HG02981 (cell line): ENCODE results near the gene TMEM271.

Experiments used
- ATAC-seq: cut with Tn5 transposase; IDR thresholded peaks from one replicate; pipeline ENCODE4 v1.9.1; 2021; ENCODE audit warnings: mild to moderate bottlenecking, moderate library complexity; ENCODE audit not compliant: unreplicated experiment

The TMEM271 gene

DNA sequence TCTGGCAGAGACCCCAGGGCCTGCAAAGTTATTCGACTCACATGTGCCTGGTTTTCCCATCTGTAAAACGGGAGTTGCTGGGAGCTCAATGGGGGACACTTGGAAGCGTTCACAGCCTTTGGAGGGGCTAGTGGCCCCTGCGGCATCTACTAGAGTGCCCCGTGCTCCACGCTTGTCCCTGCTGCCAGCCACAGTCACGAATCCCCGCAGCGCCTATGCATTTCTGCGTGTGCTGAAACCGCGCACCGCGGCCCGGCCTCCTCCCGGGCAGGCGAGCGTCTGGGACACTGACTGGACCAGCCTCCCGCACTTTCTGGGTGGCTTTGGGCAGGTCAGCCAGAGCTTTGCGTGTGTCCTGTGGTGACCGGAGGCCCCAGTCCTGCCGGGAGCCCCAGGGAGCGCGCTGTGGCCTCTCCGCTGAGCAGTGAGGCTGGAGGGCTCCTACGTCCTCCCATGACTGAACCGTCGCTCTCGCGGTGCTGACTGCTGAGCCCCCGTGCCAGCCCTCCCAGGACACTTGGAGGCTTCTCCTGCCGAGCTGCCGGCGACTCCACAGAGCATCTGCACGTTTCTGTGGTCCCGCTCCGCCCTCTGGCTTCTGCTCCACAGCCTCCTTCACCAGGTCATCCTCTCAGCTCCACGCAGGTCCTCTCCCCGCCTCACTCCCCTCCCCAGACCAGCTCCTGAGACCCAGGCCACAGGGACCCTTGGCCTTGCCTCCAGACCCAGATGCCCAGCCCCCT is 40.7 kb downstream of the TMEM271 start:
- ATAC-seq: no peak

DNA sequence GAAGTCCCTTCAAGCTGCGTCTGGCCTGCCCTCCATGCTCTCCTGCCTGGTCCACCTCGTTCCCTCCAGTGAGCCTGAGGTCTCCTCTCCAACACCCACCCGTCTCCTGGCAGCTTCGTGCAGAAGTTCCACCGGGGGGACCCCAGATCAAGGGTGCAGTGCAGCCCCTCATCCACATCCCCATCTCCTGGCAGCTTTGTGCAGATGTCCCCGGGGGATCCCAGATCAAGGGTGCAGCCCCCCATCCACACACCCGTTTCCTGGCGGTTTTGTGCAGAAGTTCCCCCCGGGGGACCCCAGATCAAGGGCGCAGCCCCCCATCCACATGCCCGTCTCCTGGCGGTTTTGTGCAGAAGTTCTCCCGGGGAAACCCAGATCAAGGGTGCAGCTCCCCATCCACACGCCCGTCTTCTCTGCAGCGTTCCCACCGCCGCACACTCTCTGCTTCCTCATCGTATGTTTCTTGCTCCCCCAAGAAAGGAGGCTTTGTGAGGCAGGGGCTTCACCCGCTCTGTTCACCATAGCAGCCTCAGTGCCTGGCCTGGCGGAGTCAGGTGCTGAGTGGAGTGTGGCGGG is 41.4 kb downstream of the TMEM271 start:
- no peak for ATAC-seq

DNA sequence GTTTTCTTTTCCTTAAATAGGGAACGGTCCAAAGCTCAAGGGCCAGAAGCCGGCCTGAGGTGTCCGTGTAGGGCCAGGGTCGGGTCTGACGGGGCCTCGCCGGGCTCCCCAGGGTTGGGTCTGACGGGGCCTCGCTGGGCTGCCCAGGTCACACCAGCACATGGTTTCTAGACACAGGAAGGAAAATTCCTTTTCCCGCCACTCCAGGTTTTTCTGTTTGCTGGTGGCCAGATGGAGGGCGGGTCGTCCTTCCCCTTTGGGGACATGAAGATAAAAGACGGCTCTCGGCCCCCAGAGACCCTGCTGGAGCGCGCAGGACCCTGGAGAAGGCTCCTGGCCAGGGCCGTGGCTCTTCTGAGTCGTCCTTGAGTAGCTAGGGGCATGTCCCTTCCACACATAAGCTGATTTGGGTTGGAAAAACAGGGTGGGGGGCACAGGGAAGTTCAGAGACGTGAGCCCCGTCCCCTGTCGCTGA is 42.0 kb downstream of the TMEM271 start:
- no peak for ATAC-seq

DNA sequence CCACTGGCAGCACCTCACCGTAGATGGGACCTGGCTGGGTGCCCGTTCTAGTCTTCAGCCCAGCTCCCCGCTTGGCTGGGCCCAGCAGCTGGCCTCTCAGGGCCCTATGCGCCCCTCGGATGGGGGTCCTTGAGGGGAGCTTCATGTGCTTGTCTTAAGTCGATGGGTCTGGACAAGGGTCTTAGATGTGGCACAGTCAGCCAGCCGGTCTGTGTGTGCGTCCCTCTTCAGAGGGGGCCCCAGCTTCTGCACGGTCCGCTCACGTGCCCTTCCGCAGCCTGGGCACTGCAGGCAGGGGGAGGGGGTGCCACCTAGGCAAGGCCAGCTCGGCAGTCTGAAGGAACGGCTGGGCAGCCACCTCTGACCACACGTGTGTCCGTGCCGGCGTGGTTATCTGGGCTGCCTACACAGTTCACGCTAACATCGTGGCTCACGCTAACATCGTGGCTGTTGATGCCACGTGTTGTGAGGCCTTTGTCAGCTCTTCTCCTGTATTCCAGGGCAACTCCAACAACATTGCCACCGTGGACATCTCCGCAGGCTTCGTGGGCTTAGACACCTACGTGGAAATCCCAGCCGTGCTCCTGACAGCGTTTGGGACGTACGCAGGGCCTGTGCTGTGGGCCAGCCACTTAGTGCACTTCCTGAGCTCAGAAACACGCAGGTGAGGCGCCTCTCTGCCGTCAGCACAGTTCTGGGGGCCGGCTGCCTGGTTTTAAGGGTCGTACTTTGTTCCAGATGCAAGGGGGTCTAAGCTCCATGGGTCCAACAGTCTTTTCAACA is 42.6 kb downstream of the TMEM271 start:
- no peak for ATAC-seq

DNA sequence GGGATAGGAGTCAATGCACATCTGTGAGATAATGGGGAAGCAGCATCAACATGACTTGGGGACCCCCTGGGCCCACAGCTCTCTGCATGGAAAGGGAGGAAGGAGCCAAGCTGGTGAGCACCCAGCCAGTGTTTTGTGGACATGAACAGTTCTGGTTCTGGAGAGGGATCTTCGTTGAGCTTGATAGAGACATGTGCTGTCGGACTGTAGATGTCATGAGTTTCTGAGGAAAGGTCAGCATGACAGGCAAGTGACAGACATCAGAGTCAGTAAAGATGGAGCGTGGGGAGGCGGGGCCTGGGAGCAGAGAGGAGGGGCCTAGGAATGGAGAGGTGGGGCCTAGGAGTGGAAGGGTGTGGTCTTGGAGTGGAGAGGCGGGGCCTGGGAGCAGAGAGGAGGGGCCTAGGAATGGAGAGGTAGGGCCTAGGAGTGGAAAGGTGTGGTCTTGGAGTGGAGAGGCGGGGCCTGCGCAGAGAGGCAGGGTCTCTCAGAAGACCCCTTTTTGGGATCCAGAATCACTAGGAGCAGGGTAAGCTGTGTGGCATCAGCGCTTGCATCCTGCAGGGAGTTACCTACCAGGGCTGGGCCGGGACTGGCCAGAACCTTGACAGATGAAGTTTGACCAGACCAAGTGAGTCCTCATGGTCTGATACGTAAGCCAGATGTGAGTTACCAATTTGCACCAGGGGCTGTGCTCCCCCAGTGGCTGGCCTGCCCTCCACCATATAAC is 43.3 kb downstream of the TMEM271 start:
- no peak for ATAC-seq

DNA sequence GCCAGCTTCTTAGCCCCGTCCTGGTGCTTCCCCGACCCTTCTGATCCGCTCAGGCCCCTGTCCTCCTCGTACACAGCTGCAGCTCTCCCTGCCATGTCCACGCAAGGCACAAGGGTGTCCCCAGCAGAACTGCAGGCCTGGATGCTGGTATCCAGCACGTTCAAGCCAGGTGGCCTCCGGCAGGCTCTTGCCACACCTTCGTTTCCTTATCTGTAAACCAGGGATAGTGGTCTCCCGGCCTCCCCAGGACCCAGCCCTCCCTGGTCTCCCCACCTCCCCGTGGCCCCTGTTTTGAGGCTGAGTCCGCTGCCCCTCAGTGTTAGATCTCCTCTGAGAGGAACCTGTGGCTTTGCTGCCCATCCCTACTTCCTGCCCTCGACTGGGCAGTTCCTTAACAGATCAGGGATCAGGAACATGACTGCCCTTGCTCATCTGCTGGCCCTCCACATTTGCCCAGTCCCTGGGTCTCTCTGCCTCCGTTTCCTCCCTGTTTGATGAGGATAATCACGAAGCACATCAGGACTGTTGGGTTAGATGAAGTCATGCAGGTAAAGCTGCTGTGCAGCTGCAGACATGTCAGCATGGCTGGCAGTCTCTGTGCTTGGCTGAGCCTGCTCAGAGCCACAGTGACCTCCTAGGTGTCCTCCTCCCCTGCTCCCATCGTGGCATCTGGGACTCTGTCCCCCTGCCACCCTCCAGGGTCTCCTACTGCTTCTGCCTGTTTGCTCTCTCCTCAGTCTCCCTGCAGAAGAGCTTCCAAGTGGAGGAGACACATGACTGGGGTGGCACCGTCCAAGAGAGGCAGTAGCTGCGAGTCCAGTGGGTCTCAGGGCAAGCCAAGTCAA is 44.2 kb downstream of the TMEM271 start:
- ATAC-seq: no peak

DNA sequence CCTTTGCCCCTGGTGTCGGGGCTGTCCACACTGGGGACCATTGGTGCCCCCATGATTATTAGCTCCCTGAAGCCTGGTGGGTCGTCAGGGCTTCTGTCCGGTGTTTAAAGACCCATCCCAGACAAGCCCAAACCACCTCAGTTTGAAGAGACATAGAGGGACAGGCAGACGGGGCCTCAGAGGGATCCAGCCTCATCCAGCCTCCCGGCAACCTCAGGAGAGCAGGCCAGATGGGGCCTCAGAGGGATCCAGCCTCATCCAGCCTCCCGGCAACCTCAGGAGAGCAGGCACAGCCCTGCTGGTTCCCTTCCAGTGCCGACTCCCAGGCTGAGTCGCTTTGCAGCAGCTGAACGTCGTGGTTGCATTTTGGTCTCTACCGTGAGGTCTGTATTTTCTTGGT is 45.0 kb downstream of the TMEM271 start:
- ATAC-seq: no peak

DNA sequence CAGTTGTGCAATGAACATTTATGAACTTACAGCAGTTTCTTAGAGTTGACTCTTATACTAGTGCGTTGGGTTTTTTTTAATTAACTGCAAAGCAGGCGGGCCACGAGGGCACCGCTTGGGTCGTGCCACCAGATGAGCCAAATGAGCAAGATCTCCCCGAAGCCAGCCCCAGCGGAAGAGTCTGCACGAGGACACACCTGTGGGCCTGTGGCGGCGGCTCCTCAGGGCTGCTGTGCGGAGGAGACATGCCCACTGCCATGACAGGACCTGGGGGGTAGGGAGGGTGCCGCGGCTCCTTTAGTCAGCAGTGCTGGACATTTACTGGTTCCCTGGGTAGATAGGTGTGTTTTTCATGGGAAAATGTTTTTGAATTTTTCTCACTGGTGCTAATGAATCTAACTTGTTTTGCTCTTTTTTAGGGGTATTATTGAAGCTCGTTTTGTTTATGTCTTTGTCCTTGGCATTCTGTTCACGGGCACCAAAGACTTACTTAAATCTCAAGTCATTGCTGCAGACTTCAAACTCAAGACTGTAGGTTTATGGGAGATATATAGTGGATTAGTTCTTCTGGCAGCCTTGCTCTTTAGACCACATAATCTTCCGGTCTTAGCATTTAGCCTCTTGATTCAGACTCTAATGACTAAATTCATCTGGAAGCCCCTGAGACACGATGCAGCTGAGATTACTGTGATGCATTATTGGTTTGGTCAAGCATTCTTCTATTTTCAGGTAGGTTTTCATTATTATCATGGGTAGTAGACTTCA is 45.9 kb downstream of the TMEM271 start:
- no peak for ATAC-seq

DNA sequence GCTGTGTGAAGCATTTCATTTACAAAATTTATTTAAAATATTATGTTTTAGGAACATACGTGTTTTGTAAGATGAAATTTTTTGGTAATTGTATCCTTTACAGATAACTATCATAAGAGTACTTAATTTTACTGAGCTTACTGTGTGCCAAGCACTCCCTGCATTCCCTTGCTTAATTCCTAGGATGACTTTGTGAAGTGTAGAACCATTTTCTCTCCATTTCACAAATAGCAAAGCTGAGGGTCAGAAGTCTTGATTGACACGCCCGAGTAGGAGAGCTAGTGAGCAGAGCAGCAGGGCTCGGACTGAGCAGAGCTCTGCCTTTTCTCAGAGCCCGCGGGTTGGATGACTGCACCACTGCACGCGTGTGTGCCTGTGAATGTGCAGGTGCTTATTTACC is 46.5 kb downstream of the TMEM271 start:
- ATAC-seq: no peak

DNA sequence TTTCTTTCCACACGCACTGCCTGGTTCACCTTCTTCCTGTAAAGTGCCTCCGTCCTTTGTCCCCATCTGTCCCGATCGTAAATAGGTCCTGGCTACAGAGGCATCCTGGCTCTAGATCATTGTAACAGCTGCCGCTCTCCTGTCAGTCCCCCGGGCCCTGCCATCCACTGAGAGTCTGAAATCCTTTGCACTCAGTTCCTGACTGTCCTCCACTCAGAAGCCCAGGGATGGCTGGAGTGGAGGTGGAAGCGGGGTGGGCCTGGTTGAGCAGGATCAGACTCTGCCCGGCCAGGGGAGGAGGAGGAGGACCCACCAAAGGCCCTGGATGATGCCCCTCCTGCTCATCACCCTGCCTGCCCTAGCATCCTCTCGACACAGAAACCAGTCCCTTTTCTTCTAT is 47.3 kb downstream of the TMEM271 start:
- no peak for ATAC-seq

DNA sequence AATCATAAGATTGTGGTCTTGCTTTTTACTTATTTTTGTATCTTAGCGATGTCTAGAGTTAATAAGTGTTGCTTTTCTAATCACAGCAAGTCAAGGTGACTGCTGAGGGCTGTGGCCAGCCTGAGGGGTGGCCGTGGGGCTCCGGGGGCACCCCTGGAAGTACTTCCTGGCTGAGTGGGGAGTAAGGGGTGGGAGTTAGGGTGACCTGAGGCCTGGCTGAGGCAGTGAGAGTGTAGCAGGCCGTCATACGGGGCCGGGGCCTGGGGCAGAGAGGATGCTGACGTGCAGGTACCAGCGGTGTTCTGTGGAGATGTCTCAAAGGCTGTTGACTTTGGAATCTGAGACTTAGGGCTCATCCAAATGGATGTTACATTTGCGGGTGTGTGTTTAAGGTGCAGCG is 47.8 kb downstream of the TMEM271 start:
- ATAC-seq: no peak

DNA sequence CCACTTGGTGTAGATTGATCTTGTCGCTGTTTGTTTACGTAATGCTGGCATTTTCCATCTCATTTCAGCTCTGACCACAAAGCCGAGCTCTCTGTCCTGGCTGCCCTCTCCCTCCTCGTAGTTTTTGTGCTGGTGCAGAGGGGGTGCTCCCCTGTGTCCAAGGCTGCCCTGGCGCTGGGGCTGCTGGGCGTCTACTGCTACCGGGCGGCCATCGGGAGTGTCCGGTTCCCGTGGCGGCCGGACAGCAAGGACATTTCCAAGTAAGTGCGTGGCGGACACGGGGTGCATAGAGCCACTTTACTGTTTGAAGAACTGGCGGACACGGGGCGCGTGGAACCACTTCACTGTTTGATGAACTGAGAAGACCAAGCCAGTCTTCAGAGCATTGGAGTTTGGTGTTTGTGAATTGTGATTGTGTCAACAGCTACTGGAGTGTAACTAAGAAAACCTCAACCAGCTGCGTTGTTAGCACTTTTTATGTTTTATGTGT is 49.1 kb downstream of the TMEM271 start:
- no peak for ATAC-seq

DNA sequence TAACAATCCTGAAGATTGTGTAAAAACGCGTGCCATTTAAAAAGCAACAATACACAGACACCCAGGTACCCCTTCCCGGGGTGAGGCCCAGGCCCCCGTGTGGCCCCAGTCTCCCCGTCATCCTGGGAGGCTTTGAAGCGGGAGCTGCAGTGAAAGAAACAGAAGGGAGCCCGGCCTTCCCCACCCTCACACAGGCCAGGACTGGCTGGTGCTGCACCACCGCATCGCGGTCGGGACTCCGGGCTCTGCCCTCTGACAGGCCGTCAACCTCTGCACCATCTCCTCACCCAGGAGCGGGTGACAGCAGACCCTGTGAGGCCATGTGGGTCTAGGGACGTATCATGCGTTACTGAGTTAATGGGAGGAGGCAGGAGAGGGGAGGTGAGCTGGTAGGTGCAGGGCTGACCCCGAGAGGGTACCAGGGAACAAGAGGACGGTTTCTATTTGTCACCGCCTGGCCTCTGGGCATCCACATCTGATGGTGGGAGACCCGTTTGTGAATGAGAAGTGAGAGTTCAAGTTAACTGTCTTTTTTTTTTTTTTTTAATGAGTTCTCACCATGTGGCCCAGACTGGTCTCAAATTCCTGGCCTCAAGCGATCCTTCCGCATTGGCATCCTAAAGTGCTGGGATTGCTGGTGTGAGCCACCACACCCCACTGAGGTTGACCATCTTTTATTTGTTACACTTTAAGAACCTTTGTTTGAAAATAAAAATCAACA is 49.7 kb downstream of the TMEM271 start:
- ATAC-seq: no peak

DNA sequence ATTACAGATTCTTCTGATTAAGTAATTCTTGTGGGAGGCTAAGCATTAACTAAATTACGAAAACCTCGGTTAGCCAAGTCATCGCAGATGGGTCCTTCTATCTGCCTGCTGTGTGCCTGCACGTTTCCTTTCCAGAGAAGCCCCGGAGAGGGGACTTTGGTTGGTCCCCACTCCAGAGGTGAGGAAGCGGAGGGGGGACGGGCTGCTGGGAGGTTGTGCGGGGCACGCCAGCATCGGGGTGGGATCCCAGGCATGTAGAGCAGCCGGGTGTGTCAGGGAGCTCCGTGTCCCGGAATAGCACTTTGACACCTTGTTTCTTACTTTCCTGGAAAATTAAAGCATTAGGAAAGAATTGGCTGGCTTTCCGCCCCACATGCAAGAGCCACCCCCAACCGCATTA is 50.4 kb downstream of the TMEM271 start:
- ATAC-seq: no peak

DNA sequence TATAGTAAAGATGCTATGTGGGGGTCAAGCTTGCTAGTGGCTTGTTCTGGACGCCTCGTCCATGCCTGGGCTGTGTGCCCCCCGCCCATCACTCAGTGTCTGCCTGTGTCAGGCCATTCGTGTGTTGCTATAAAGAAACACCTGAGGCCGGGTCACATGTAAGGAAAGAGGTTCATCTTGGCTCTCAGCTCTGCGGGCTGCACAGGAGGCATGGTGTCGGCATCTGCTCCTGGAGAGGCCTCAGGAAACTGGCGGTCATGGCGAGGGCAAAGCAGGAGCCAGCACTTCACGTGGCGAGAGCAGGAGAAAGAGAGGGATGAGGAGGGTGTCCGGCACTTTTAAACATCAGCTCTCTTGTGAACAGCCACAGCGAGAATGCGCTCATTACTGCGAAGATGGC is 51.9 kb downstream of the TMEM271 start:
- no peak for ATAC-seq
